ENCODE measurements around the gene PRR12. TPM values are rescaled to one million over a fixed set of nuclear protein-coding genes. Genes with fewer than 3 reads are reported as not detected.

The PRR12 gene
- total and polyA plus RNA-seq, 9 of the 15 experiments (the other 6 are each of a cell fraction or from before 2014, with no cell fraction given), result 0.01 to 21.1 (median 0.98) TPM

GRCh38 chr19:49641688-49642491 lies 50.9 kb downstream of the PRR12 start, which contains the start of gene SCAF1 (continued):
- no peak for TF ChIP-seq REST (IDR thresholded peaks at IDR 0.05; ENCODE audit: borderline replicate concordance)
- no peak for TF ChIP-seq REST (CRISPR knock-in tag; IDR thresholded peaks at IDR 0.05; ENCODE audit: low read depth)
- no peak for TF ChIP-seq TCF3 (CRISPR knock-in tag; IDR thresholded peaks at IDR 0.05)
- TF ChIP-seq NCOA4 (IDR thresholded peaks at IDR 0.05; ENCODE audit: partially characterized antibody), result no peak
- peak; percentile 92 for TF ChIP-seq TFAP4 (CRISPR knock-in tag; IDR thresholded peaks at IDR 0.05; ENCODE audit: borderline replicate concordance)
- peak; percentile 73; the same call in 1 of the 2 replicates for TF ChIP-seq SREBF1 (IDR thresholded peaks at IDR 0.05; ENCODE audit: borderline replicate concordance, low read depth, low read length)
- no peak for TF ChIP-seq RAD51 (IDR thresholded peaks at IDR 0.05; ENCODE audit: borderline replicate concordance, low read depth)
- no peak for TF ChIP-seq BRD4 (IDR thresholded peaks at IDR 0.05)
- peak; percentile 96; the same call in 1 of the 2 replicates for TF ChIP-seq ZNF644 (tag; IDR thresholded peaks at IDR 0.05; ENCODE audit: low read depth)
- TF ChIP-seq MYNN (IDR thresholded peaks at IDR 0.05), result no peak
- no peak for TF ChIP-seq MYNN (CRISPR knock-in tag; IDR thresholded peaks at IDR 0.05)
- peak; percentile 4; the same call in 1 of the 2 replicates for TF ChIP-seq STAT5A (IDR thresholded peaks at IDR 0.05; ENCODE audit: borderline replicate concordance, low read length)
- peak; percentile 99 for TF ChIP-seq NR2C2 (CRISPR knock-in tag; IDR thresholded peaks at IDR 0.05)
- TF ChIP-seq NR2C2 (tag; IDR thresholded peaks at IDR 0.05), result peak; percentile 99
- 0 out of 4 replicates have a peak, but pooled peaks of 1 of the 2 experiments have one; percentile 30 for TF ChIP-seq BCLAF1 (IDR thresholded peaks at IDR 0.05; ENCODE audit: borderline replicate concordance in 1 of 2, control insufficient read depth in 1 of 2, low read depth in 2 of 2, low read length in 1 of 2)

All from K562 (cell line).